ENCODE results near the gene ENPP6. TPM values are rescaled to one million over a fixed set of nuclear protein-coding genes. Genes with fewer than 3 reads are reported as not detected.

ENPP6 gene
- polyA plus RNA-seq, 1 of the 3 experiments (the other 2 are of a cell fraction): not detected

GRCh38 chr4:184198190-184198589, 19.5 kb downstream of the ENPP6 start:
- Histone ChIP-seq H3K4me1 (ENCODE audit: control insufficient read depth in 1 of 2, insufficient read depth in 2 of 2, low read depth in 1 of 2, low read length in 1 of 2) (no peaks in the 10 kb centered on the region; a peak in 1 of 4 replicates), H3K4me3 (ENCODE audit: low read depth in 2 of 2, low read length in 1 of 2) (no peak overlapping the region), H3K27ac (ENCODE audit: low read depth in 2 of 2, low read length in 1 of 2) (no peak overlapping the region), H3K36me3 (replicated peaks in 1 of 2; ENCODE audit: control insufficient read depth in 1 of 2, insufficient read depth in 2 of 2, low read length in 1 of 2) (no peaks in the 10 kb centered on the region), H3K9me3 (no peaks in the 10 kb centered on the region), H3K9me2 (no peaks in the 10 kb centered on the region), H3K27me3 (ENCODE audit: insufficient read depth) (no peaks in the 10 kb centered on the region), H3K4me2 (no peak overlapping the region), H3K9ac (no peak overlapping the region), H2AFZ (ENCODE audit: low read depth) (no peak overlapping the region), H3K79me2 (ENCODE audit: insufficient read depth) (no peaks in the 10 kb centered on the region), H3F3A (replicated peaks; ENCODE audit: insufficient read depth) (no peaks in the 10 kb centered on the region), H4K20me1 (ENCODE audit: insufficient read depth) (no peaks in the 10 kb centered on the region)
- WGBS (ENCODE audit: low lambda C conversion rate): 33% methylated on average over 5 of the region's 5 CpGs
- POLR2A ChIA-PET: no interaction called here
- CTCF ChIA-PET: interaction anchor here (0.7 kb wide), 1 partner anchor 10 kb away, joined by 3 read pairs; no protein-coding TSS in a partner anchor
- no peak for DNase-seq
- TF ChIP-seq FOXJ3 (CRISPR knock-in tag; IDR thresholded peaks at IDR 0.05) (no peak), POLR2AphosphoS5 (IDR thresholded peaks at IDR 0.05; ENCODE audit: low read depth, low read length) (no peak), SMC3 (IDR thresholded peaks at IDR 0.05; ENCODE audit: low read depth, low read length) (no peak), ZBTB33 (IDR thresholded peaks at IDR 0.05; ENCODE audit: borderline replicate concordance, low read depth) (no peak), USF1 (IDR thresholded peaks at IDR 0.05; ENCODE audit: borderline replicate concordance, low read depth) (no peak), FOXM1 (IDR thresholded peaks at IDR 0.05; ENCODE audit: low read depth) (no peak), TAF1 (IDR thresholded peaks at IDR 0.05; ENCODE audit: borderline replicate concordance, low read depth, low read length) (no peak), ELF1 (IDR thresholded peaks at IDR 0.05) (no peak), MAX (IDR thresholded peaks at IDR 0.05; ENCODE audit: low read depth) (no peak), NRF1 (IDR thresholded peaks at IDR 0.05; ENCODE audit: low read depth, low read length) (no peak)

GRCh38 chr4:184197536-184198082, 20.1 kb downstream of the ENPP6 start:
- no peaks in the 10 kb centered on the region for H3F3A ChIP-seq (replicated peaks; ENCODE audit: insufficient read depth)
- DNase-seq: no peak
- H3K36me3 ChIP-seq (replicated peaks in 1 of 2; ENCODE audit: control insufficient read depth in 1 of 2, insufficient read depth in 2 of 2, low read length in 1 of 2): no peaks in the 10 kb centered on the region
- no peaks in the 10 kb centered on the region for H3K27me3 ChIP-seq (ENCODE audit: insufficient read depth)
- H3K9ac ChIP-seq: no peak overlapping the region
- no peaks in the 10 kb centered on the region for H3K9me2 ChIP-seq
- no peaks in the 10 kb centered on the region for H3K79me2 ChIP-seq (ENCODE audit: insufficient read depth)
- no peak overlapping the region for H3K27ac ChIP-seq (ENCODE audit: low read depth in 2 of 2, low read length in 1 of 2)
- H3K4me2 ChIP-seq: no peak overlapping the region
- H4K20me1 ChIP-seq (ENCODE audit: insufficient read depth): no peaks in the 10 kb centered on the region
- TF ChIP-seq MAX (IDR thresholded peaks at IDR 0.05; ENCODE audit: low read depth) (no peak), FOXM1 (IDR thresholded peaks at IDR 0.05; ENCODE audit: low read depth) (no peak), FOSL2 (IDR thresholded peaks at IDR 0.05; ENCODE audit: borderline replicate concordance, low read depth) (no peak), GATA2 (CRISPR knock-in tag; IDR thresholded peaks at IDR 0.05) (no peak), POLR2AphosphoS5 (IDR thresholded peaks at IDR 0.05; ENCODE audit: low read depth, low read length) (no peak), ZBTB33 (IDR thresholded peaks at IDR 0.05; ENCODE audit: borderline replicate concordance, low read depth) (no peak), USF1 (IDR thresholded peaks at IDR 0.05; ENCODE audit: borderline replicate concordance, low read depth) (no peak), GABPA (IDR thresholded peaks at IDR 0.05; ENCODE audit: low read depth) (no peak), SIN3A (IDR thresholded peaks at IDR 0.05; ENCODE audit: borderline replicate concordance, low read depth, low read length) (no peak), MXI1 (IDR thresholded peaks at IDR 0.05; ENCODE audit: low read depth, low read length) (no peak), RFX5 (IDR thresholded peaks at IDR 0.05; ENCODE audit: low read length) (no peak)
- no peaks in the 10 kb centered on the region; a peak in 1 of 4 replicates for H3K4me1 ChIP-seq (ENCODE audit: control insufficient read depth in 1 of 2, insufficient read depth in 2 of 2, low read depth in 1 of 2, low read length in 1 of 2)
- H2AFZ ChIP-seq (ENCODE audit: low read depth): no peak overlapping the region
- H3K9me3 ChIP-seq: no peaks in the 10 kb centered on the region
- POLR2A ChIA-PET: no interaction called here
- WGBS (ENCODE audit: low lambda C conversion rate): 43% methylated on average over 3 of the region's 3 CpGs
- CTCF ChIA-PET: interaction anchor here (0.7 to 2.4 kb wide), 2 partner anchors 9 to 29 kb away, joined by 3 to 11 read pairs; no protein-coding TSS in a partner anchor
- H3K4me3 ChIP-seq (ENCODE audit: low read depth in 2 of 2, low read length in 1 of 2): no peak overlapping the region

Measured in SK-N-SH (cell line).